ENCODE data around the gene TMEM86B.

GRCh38 chr19:55249841-55250240 is 21.3 kb upstream of the TMEM86B start:
- TF ChIP-seq POLR2AphosphoS5 (IDR thresholded peaks at IDR 0.05) (no peak), CTCF (IDR thresholded peaks at IDR 0.05) (no peak), POLR2A (IDR thresholded peaks at IDR 0.05) (no peak)

Data from transverse colon (tissue), 4 donors.